Measurements from ENCODE around the gene NKAIN1. TPM values are rescaled to one million over a fixed set of nuclear protein-coding genes. Genes with fewer than 3 reads are reported as not detected.

The NKAIN1 gene
- total and polyA plus RNA-seq, 2 of the 13 experiments (the other 11 are each of a cell fraction or from before 2014, with no cell fraction given) = 0.29 to 0.40 TPM

DNA sequence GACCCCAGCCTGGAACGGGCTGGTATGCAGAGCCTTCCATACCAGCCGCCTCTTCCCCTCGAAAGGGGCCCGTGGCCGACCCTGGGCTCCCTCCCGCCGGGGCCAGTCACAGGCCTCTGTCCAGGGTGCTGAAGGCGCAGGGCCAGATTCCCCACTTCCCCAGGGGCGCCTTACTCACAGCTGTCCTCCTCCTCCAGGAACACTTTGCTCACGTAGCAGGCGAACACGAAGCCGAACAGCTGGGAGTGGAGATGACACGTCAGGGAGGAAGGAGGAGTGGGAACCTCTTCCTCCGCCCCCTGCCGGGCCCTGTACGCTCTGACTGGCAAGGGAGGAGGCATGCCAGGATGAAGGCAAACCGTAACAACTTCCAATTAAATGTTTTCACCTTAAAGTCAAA lies 57.3 kb downstream of the NKAIN1 start (continued):
- TF ChIP-seq, protein P1, sequence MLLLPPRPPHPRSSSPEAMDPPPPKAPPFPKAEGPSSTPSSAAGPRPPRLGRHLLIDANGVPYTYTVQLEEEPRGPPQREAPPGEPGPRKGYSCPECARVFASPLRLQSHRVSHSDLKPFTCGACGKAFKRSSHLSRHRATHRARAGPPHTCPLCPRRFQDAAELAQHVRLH (CRISPR knock-in tag; IDR thresholded peaks at IDR 0.05; ENCODE audit: borderline replicate concordance, low read depth) = peak; percentile 87
- TF ChIP-seq, protein P2, sequence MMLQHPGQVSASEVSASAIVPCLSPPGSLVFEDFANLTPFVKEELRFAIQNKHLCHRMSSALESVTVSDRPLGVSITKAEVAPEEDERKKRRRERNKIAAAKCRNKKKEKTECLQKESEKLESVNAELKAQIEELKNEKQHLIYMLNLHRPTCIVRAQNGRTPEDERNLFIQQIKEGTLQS (CRISPR knock-in tag; IDR thresholded peaks at IDR 0.05) = peak; percentile 43; the same call in 1 of the 2 replicates
- TF ChIP-seq ZSCAN31 (CRISPR knock-in tag; IDR thresholded peaks at IDR 0.05; ENCODE audit: low read depth) (0 out of 2 replicates have a peak, but pooled peaks have one; percentile 24), ZFP36 (IDR thresholded peaks at IDR 0.05; ENCODE audit: borderline replicate concordance, low read depth, low read length, partially characterized antibody) (no peak), RNF2 (conservative IDR thresholded peaks at IDR 0.05; ENCODE audit: low read depth) (no peak), NKX3-1 (CRISPR knock-in tag; IDR thresholded peaks at IDR 0.05) (0 out of 2 replicates have a peak, but pooled peaks have one; percentile 49), ZNF598 (CRISPR knock-in tag; IDR thresholded peaks at IDR 0.05; ENCODE audit: borderline replicate concordance) (no peak), YEATS4 (CRISPR knock-in tag; IDR thresholded peaks at IDR 0.05; ENCODE audit: borderline replicate concordance) (no peak), KLF9 (CRISPR knock-in tag; IDR thresholded peaks at IDR 0.05; ENCODE audit: low read depth) (0 out of 2 replicates have a peak, but pooled peaks have one; percentile 37), ZNF180 (CRISPR knock-in tag; IDR thresholded peaks at IDR 0.05; ENCODE audit: borderline replicate concordance, low read depth) (no peak), ZNF841 (CRISPR knock-in tag; IDR thresholded peaks at IDR 0.05; ENCODE audit: borderline replicate concordance) (peak; percentile 69; the same call in 1 of the 2 replicates), ZNF891 (CRISPR knock-in tag; IDR thresholded peaks at IDR 0.05) (peak; percentile 77; the same call in 1 of the 2 replicates), NCOA2 (CRISPR knock-in tag; IDR thresholded peaks at IDR 0.05) (peak; percentile 40; the same call in 1 of the 2 replicates), RARA (CRISPR knock-in tag; IDR thresholded peaks at IDR 0.05) (peak; percentile 61), SP140L (CRISPR knock-in tag; IDR thresholded peaks at IDR 0.05; ENCODE audit: borderline replicate concordance) (peak; percentile 79; the same call in 1 of the 2 replicates), REPIN1 (CRISPR knock-in tag; IDR thresholded peaks at IDR 0.05; ENCODE audit: borderline replicate concordance, low read depth) (no peak), HCFC1 (IDR thresholded peaks at IDR 0.05; ENCODE audit: low read depth, low read length) (no peak)
- TF ChIP-seq, protein P3, sequence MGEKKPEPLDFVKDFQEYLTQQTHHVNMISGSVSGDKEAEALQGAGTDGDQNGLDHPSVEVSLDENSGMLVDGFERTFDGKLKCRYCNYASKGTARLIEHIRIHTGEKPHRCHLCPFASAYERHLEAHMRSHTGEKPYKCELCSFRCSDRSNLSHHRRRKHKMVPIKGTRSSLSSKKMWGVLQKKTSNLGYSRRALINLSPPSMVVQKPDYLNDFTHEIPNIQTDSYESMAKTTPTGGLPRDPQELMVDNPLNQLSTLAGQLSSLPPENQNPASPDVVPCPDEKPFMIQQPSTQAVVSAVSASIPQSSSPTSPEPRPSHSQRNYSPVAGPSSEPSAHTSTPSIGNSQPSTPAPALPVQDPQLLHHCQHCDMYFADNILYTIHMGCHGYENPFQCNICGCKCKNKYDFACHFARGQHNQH (CRISPR knock-in tag; IDR thresholded peaks at IDR 0.05) = peak; percentile 65; the same call in 1 of the 2 replicates
- TF ChIP-seq, protein P4, sequence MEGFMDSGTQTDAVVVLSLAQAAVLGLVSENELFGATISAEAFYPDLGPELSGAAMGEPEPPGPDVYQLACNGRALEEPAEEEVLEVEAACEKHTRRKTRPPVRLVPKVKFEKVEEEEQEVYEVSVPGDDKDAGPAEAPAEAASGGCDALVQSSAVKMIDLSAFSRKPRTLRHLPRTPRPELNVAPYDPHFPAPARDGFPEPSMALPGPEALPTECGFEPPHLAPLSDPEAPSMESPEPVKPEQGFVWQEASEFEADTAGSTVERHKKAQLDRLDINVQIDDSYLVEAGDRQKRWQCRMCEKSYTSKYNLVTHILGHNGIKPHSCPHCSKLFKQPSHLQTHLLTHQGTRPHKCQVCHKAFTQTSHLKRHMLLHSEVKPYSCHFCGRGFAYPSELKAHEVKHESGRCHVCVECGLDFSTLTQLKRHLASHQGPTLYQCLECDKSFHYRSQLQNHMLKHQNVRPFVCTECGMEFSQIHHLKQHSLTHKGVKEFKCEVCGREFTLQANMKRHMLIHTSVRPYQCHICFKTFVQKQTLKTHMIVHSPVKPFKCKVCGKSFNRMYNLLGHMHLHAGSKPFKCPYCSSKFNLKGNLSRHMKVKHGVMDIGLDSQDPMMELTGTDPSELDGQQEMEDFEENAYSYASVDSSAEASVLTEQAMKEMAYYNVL (CRISPR knock-in tag; IDR thresholded peaks at IDR 0.05; ENCODE audit: borderline replicate concordance) = 0 out of 2 replicates have a peak, but pooled peaks have one; percentile 48
- TF ChIP-seq, protein P5, sequence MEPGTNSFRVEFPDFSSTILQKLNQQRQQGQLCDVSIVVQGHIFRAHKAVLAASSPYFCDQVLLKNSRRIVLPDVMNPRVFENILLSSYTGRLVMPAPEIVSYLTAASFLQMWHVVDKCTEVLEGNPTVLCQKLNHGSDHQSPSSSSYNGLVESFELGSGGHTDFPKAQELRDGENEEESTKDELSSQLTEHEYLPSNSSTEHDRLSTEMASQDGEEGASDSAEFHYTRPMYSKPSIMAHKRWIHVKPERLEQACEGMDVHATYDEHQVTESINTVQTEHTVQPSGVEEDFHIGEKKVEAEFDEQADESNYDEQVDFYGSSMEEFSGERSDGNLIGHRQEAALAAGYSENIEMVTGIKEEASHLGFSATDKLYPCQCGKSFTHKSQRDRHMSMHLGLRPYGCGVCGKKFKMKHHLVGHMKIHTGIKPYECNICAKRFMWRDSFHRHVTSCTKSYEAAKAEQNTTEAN (CRISPR knock-in tag; conservative IDR thresholded peaks at IDR 0.05) = peak; percentile 62; the same call in 1 of the 2 replicates
- TF ChIP-seq, protein P6, sequence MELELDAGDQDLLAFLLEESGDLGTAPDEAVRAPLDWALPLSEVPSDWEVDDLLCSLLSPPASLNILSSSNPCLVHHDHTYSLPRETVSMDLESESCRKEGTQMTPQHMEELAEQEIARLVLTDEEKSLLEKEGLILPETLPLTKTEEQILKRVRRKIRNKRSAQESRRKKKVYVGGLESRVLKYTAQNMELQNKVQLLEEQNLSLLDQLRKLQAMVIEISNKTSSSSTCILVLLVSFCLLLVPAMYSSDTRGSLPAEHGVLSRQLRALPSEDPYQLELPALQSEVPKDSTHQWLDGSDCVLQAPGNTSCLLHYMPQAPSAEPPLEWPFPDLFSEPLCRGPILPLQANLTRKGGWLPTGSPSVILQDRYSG (CRISPR knock-in tag; IDR thresholded peaks at IDR 0.05) = no peak
- TF ChIP-seq, protein P7, sequence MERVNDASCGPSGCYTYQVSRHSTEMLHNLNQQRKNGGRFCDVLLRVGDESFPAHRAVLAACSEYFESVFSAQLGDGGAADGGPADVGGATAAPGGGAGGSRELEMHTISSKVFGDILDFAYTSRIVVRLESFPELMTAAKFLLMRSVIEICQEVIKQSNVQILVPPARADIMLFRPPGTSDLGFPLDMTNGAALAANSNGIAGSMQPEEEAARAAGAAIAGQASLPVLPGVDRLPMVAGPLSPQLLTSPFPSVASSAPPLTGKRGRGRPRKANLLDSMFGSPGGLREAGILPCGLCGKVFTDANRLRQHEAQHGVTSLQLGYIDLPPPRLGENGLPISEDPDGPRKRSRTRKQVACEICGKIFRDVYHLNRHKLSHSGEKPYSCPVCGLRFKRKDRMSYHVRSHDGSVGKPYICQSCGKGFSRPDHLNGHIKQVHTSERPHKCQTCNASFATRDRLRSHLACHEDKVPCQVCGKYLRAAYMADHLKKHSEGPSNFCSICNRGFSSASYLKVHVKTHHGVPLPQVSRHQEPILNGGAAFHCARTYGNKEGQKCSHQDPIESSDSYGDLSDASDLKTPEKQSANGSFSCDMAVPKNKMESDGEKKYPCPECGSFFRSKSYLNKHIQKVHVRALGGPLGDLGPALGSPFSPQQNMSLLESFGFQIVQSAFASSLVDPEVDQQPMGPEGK (CRISPR knock-in tag; IDR thresholded peaks at IDR 0.05) = peak; percentile 57; the same call in 1 of the 2 replicates

Measured in HepG2 (cell line).